IPS-NIHi7 (cell line): ENCODE data around the gene COL13A1.

Experiments used
- DNase-seq: peaks from one replicate; pipeline ENCODE4 v3.0.0; 2012; ENCODE audit warnings: mixed read lengths; ENCODE audit errors: extremely low spot score

Gene COL13A1

DNA sequence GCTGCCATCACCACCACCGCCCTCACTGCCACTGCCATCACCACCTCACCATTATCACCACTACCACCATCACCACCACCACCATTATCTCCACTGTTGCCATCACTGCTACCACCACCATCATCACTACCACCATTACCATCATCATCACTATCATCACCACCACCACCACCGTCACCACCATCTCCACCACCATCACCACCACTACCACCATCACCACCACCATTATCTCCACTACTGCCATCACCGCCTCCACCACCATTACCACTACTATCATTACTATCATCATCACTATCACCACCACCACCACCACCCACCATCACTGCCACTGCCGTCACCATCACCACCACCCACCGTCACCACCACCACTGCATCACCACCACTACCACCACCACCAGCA, 9.9 kb upstream of the COL13A1 start:
- no peak for DNase-seq

DNA sequence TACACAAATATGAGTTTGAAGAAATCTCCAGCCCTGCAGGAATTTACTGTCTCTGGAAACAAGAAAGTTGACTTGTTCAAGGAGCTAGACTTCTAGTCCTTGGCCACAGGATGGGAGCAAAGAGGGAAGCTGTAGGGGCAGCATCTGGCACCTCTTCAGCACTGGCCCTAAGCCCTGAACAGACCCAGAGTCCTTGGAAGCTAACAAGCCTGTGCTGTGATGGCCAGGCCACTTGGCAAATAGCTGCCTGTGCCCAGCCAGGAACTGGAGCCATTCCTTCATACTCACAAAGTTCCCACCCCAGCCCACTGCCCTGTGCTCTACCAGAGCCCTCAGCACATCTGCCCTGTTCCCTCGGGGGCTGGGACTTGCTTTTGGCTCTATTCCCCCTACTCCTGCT, 9.4 kb upstream of the COL13A1 start:
- no peak for DNase-seq

DNA sequence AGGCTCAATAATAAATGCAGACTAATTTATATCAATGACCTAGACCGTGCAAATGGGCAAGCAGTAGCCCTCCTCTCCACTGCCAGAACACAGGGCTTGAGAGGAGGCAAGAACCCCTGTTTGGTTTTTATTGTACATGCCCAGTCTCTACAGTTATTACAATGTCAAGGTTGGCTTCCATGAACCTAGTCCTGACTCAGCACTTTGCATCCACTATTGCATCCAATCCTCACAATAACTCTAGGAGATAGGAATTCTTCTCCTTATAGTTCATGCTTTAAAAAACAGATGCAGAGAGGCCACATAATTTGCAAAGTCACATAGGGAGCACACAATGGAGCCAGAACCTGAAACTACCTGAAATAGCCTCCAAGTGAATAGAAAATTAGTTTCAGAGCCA, 7.0 kb upstream of the COL13A1 start:
- no peak for DNase-seq

DNA sequence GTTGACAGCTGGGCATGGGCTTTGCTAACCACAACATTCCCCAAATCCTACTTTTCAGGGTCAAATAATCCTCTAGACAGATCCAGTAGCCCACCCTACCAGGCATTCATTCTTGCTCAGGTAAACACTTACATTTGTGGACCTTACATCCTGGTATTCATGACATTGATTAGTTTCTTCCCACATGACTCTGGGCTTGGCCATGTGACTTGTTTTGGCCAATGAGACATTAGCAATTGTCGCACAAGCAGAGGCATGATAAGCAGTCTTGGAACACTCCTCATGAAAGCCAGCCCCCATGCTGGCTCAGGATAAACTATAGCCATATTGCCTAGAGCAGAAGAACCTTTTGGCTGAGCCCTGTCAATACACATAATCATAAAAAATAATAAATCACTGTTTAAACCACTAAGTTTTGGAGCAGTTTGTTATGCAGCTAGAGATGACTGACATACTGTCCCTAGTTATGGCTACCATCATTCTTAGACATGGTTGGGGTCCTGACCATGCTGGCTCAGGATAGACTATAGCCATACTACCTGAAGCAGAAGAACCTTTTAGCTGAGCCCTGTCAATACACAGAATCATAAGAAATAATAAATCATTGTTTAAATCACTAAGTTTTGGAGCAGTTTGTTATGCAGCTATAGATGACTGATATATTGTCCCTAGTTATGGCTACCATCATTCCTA, 6.3 kb upstream of the COL13A1 start:
- no peak for DNase-seq

- DNase-seq: no peak
Observed at GRCh38 chr10:69797959-69798358, 3.7 kb upstream of the COL13A1 start.

DNA sequence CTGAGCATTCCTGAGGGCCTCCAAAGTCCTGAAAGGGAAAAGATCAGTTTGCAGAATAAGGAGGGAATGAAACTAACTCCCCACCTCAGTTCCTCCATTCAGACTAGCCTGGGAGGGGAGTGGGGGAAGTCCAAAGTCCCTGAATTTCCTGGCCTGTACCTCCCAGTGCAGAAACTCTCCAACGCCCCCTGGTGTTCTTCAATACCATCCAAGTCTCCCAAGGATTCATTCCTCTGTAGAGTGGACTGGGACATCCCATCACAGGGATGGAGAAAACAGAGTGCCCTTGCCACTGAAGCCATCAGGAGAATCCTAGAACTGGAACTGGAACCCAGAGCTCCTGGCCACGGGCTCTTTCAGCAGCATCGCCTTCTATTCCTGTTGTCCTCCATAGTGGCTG, 1.6 kb upstream of the COL13A1 start:
- peak; percentile 78 for DNase-seq

DNA sequence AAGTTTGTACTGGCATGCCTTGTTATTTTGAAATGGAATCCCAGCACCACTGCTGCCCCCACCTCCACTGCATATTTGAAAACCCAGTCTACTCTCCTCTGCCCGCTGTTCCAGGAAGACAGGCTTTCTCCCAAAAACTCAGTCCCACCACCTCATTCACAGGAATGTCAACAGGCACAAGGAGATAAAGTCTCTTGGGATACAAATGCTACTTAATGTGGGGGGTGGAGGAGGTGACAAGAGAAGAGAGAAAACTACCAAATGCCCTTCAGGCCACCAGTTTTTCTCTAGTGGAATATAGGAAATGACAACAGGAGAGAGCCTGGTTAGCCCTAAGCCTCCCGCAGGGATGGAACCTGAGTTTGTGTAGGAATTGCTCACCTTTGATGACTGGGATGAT, 1.0 kb upstream of the COL13A1 start:
- DNase-seq: no peak

GRCh38 chr10:69801094-69801433, 642 bp upstream of the COL13A1 start:
- peak; percentile 83 for DNase-seq

- DNase-seq: peak; percentile 50
Observed at GRCh38 chr10:69802424-69803161, 887 bp downstream of the COL13A1 start.

DNA sequence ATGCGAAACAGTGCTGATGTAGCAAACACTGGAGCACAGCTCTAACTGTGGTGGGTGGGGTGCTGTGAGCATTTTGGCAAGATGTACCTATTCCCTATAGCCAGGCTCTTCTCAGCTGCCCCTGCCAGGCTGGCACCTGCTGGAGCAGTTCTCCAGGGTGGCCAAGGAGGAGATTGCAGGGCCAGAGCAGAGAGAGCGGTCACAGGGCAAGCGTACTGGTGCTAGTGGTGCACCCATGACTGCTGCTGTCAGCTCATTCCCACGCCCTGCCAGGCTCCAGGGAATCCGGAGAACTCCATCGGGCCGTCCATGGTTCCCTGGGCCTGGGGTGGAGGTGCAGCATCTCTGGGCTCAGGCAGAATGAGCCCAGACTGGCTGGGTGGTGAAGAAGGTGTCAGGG, 2.1 kb downstream of the COL13A1 start:
- no peak for DNase-seq

GRCh38 chr10:69804775-69805174, 3.1 kb downstream of the COL13A1 start:
- DNase-seq: no peak

DNA sequence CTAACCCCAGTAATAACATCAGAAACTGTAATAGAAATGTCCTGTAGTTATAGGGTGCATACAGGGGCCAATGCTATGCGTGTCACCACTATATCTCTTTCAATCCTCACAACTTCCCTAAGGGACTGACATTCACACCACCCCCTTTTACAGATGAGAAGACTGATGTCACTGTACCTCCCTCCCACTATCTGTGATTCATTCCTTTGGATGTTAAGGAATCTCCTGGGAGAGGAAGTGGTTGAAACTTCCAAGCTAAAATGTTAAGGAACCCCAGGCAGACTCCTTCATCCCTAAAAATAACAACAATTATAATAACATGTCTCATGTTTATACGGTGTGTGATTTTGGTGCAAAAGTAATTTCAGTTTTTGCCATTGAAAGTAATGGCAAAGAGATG, 5.4 kb downstream of the COL13A1 start:
- DNase-seq: no peak

GRCh38 chr10:69807696-69808095, 6.0 kb downstream of the COL13A1 start:
- no peak for DNase-seq

GRCh38 chr10:69809318-69809717, 7.6 kb downstream of the COL13A1 start:
- no peak for DNase-seq

GRCh38 chr10:69810097-69810496, 8.4 kb downstream of the COL13A1 start:
- no peak for DNase-seq

DNA sequence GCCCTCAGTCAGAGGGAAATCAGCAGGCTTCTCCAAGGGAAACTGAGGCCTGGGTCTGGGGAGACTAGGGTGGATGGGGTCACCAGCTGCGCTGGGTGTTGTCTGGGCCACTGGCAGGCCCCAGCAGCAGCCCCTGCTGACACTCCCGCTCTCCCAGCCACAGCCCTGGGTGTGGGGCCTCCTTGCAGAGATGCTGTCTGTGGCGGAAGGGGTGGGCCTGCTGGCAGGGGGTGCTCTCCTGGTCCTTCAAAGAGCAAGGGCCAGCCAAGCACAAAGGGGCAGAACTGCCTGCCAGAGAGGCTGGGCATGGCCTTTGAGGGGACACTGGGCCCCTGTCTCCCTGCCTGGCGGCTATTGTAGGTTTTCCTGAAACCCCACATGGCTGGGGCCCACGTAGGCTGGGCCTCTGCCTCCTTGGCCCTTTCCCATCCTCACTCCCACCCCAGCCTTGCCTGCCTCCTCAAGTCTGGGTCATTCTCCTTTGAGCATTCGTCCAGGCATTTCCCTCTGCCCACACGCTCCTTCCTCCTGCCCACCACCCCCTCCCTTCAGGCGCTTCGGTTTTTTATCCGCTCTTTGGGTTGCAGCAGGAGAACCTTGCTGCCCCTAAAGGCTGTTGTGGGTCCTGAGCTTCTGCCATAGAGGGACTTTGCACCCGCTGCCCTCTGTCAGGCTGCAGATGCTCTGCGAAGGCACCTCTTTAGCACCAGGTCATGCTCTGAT, 9.1 kb downstream of the COL13A1 start:
- no peak for DNase-seq

DNA sequence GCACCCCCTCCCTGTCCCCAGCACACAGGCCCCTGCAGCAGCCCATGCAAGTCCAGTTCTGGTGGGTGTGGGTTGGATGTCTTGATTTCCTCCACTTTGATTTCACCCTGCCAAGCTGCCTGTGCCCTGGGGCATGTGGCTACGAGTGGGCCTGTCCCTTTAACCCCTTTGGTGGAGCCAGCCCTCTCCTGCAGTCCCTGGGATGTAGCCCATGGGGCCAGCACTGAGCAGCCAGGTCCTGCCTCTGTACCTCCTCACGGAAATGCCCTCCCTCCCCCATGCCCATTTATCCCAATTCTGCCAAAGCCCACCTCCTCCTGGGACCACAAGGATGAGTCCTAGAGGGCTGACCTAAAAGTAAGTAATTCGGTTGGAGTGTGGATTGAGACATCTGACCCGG, 11.9 kb downstream of the COL13A1 start:
- no peak for DNase-seq

- no peak for DNase-seq
Observed at GRCh38 chr10:69814251-69814650, 12.5 kb downstream of the COL13A1 start.

GRCh38 chr10:69815104-69815503, 13.4 kb downstream of the COL13A1 start:
- no peak for DNase-seq

DNA sequence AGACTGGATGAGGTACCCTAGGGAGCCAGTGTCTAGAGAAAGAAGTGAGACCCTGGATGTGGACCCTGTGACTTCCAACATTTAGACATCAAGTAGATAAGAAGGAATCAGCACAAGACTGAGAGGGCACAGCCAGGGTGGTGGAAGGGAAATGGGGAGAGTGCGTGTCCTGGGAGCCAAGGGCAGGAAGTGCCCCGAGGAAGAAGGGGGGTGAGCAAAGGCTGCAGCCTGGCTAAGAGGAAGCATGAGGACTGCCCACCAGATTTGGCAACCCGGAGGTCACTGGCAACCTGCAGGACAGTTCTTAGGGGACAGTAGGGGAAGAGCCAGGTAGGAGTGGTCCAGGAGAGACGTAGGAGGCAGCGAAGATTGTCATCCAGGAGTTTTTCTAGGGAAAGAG, 14.8 kb downstream of the COL13A1 start:
- no peak for DNase-seq

GRCh38 chr10:69817078-69817581, 15.4 kb downstream of the COL13A1 start:
- DNase-seq: no peak

- DNase-seq: no peak
Observed at GRCh38 chr10:69818676-69819239, 17.1 kb downstream of the COL13A1 start.
